Measurements from ENCODE around the gene KANK3. TPM values are rescaled to one million over a fixed set of nuclear protein-coding genes. Genes with fewer than 3 reads are reported as not detected.

Gene KANK3
- total RNA-seq, 1 experiment from 2014 or later = 1.2 TPM

GRCh38 chr19:8304841-8305621 lies 38.0 kb downstream of the KANK3 start:
- DNase-seq (ENCODE audit: low read depth, low spot score) (no peak), ATAC-seq (no peak)
- no TSS peak for BruUV-seq (replicated peaks)
- Histone ChIP-seq H3K27ac (ENCODE audit: low read length) (no peak overlapping the region), H3K36me3 (ENCODE audit: control insufficient read depth, insufficient read depth, low read length) (no peaks in the 10 kb centered on the region; the same call in 1 of the 2 replicates), H3K4me1 (ENCODE audit: control insufficient read depth, insufficient read depth, low read length) (peaks cover 11% of the 10 kb centered on the region), H3K4me3 (ENCODE audit: low read depth in 2 of 2, low read length in 2 of 2) (no peak overlapping the region), H3K9me3 (ENCODE audit: control insufficient read depth, insufficient read depth, low read depth, low read length) (no peaks in the 10 kb centered on the region), H3K27me3 (ENCODE audit: control insufficient read depth, insufficient read depth, low read length) (no peaks in the 10 kb centered on the region)
- ChIA-PET CTCF (interaction anchor here (0.6 to 0.8 kb wide), 2 partner anchors 30 to 139 kb away, joined by 4 read pairs; no protein-coding TSS in a partner anchor), POLR2A (interaction anchor here (0.6 kb wide), 1 partner anchor 275 kb away, joined by 5 read pairs; no protein-coding TSS in a partner anchor)
- no peak for TF ChIP-seq REST (IDR thresholded peaks at IDR 0.05; ENCODE audit: insufficient read depth in 1 of 2, low read depth in 2 of 2, low read length in 1 of 2)
- TF ChIP-seq POLR2AphosphoS5 (IDR thresholded peaks at IDR 0.05; ENCODE audit: low read depth, low read length) = no peak
- no peak for TF ChIP-seq SIN3A (IDR thresholded peaks at IDR 0.05; ENCODE audit: borderline replicate concordance, insufficient read depth, low read depth, low read length)
- no peak for TF ChIP-seq TCF7L2 (IDR thresholded peaks at IDR 0.05; ENCODE audit: low read depth, low read length)
- no peak for TF ChIP-seq CTCF (IDR thresholded peaks at IDR 0.05)
- intact Hi-C loops (cut with micrococcal nuclease; ENCODE audit: unreplicated experiment) (no loop called here), in situ Hi-C loops (cut with HindIII; ENCODE audit: low pct_unique_long_range_greater_than_20kb, low sequenced_read_pairs) (no loop called here)

GRCh38 chr19:8302734-8303133 lies 40.3 kb downstream of the KANK3 start:
- Histone ChIP-seq H3K4me3 (ENCODE audit: low read depth in 2 of 2, low read length in 2 of 2) (no peak overlapping the region), H3K4me1 (ENCODE audit: control insufficient read depth, insufficient read depth, low read length) (peaks cover 9% of the 10 kb centered on the region), H3K27ac (ENCODE audit: low read length) (no peak overlapping the region), H3K9me3 (ENCODE audit: control insufficient read depth, insufficient read depth, low read depth, low read length) (no peaks in the 10 kb centered on the region), H3K36me3 (ENCODE audit: control insufficient read depth, insufficient read depth, low read length) (no peaks in the 10 kb centered on the region; the same call in 1 of the 2 replicates), H3K27me3 (ENCODE audit: control insufficient read depth, insufficient read depth, low read length) (no peaks in the 10 kb centered on the region)
- DNase-seq (ENCODE audit: low read depth, low spot score) = no peak
- BruUV-seq (replicated peaks) = no TSS peak
- no peak for TF ChIP-seq SIN3A (IDR thresholded peaks at IDR 0.05; ENCODE audit: borderline replicate concordance, insufficient read depth, low read depth, low read length)
- TF ChIP-seq POLR2AphosphoS5 (IDR thresholded peaks at IDR 0.05; ENCODE audit: low read depth, low read length) = no peak
- TF ChIP-seq REST (IDR thresholded peaks at IDR 0.05; ENCODE audit: insufficient read depth in 1 of 2, low read depth in 2 of 2, low read length in 1 of 2) = no peak
- TF ChIP-seq CTCF (IDR thresholded peaks at IDR 0.05) = no peak
- TF ChIP-seq TCF7L2 (IDR thresholded peaks at IDR 0.05; ENCODE audit: low read depth, low read length) = no peak
- in situ Hi-C loops (cut with HindIII; ENCODE audit: low pct_unique_long_range_greater_than_20kb, low sequenced_read_pairs) = no loop called here
- ChIA-PET POLR2A (no interaction called here), CTCF (interaction anchor here (0.7 kb wide), 1 partner anchor 19 kb away, joined by 8 read pairs; no protein-coding TSS in a partner anchor)
- ATAC-seq = no peak
- intact Hi-C loops (cut with micrococcal nuclease; ENCODE audit: unreplicated experiment) = no loop called here
